SJCRH30 (cell line): ENCODE data around the gene UGT8. TPM values are rescaled to one million over a fixed set of nuclear protein-coding genes. Genes with fewer than 3 reads are reported as not detected.
A peak's percentile ranks its signal among the peaks of the same experiment; 100 is the strongest.
"Not testable (repeated sequence)": the region's sequence is repeated elsewhere in the genome, so short reads cannot be mapped to it uniquely, and the experiment has no call there.

Experiments used
- DNase-seq, 2 experiments: peaks; one replicate each; pipeline ENCODE4 v3.0.0-alpha.2; 2015 to 2020
- H3K27ac ChIP-seq: fragments of 250-450 bp; sonication (Bioruptor Pico); 2 replicates; pipeline ENCODE4 v1.5.1; 2020; ENCODE audit warnings: mild to moderate bottlenecking, moderate library complexity
- H3K27me3 ChIP-seq: fragments of 250-450 bp; sonication (Bioruptor Pico); 2 replicates; pipeline ENCODE4 v1.5.1; 2020; ENCODE audit warnings: mild to moderate bottlenecking, moderate library complexity
- H3K36me3 ChIP-seq: fragments of 250-450 bp; sonication (Bioruptor Pico); 2 replicates; pipeline ENCODE4 v1.5.1; 2020; ENCODE audit warnings: mild to moderate bottlenecking, moderate library complexity
- H3K4me1 ChIP-seq: fragments of 250-450 bp; sonication (Bioruptor Pico); 2 replicates; pipeline ENCODE4 v1.5.1; 2020; ENCODE audit warnings: mild to moderate bottlenecking, moderate library complexity
- H3K4me3 ChIP-seq: fragments of 250-450 bp; sonication (Bioruptor Pico); 2 replicates; pipeline ENCODE4 v1.5.1; 2020; ENCODE audit warnings: mild to moderate bottlenecking, moderate library complexity
- H3K9me3 ChIP-seq: fragments of 250-450 bp; sonication (Bioruptor Pico); replicated peaks from 2 replicates; pipeline ENCODE4 v1.5.1; 2020; ENCODE audit warnings: mild to moderate bottlenecking, moderate library complexity
- total RNA-seq: library from RNA; depleted of rRNA; stranded (reverse); fragments of >200 nt; shearing (Covaris generic); gene quantifications from 2 replicates; pipeline ENCODE4 v1.2.3, GENCODE V29; 2014; rRNA removed

Gene UGT8
- total RNA-seq: 26.3 and 27.6 TPM in 2 replicates

- no peaks in the 10 kb centered on the region for H3K27me3 ChIP-seq
- peak; percentile 89 for DNase-seq
These were observed at the start of gene UGT8 for GRCh38 chr4:114598191-114599121. TSS of gene UGT8 (plus strand) at chr4:114598807. CDS start at chr4:114622881, 24,074 bp downstream.

DNA sequence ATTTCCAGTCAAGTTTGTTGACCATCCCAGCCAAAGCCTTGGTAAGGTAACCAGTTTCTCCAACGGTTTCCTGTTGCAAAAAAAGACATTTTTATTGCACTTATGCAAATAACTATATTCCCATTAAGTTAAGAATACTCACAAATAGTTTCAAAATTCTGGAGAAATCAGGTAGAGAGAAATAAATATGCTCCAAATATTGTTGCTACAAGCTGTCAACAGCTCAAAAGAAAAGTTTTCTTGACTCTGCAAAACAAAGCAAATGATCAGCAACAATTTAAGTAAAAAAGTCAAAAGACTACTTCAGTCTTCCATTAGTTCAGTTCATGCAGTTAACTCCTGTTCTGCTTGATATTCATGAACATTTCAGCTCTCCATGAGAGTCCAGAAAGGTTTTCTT is 49.0 kb upstream of the UGT8 start:
- H3K9me3 ChIP-seq: peaks cover 4% of the 10 kb centered on the region; the same call in 1 of the 2 replicates
- H3K4me1 ChIP-seq: no peaks in the 10 kb centered on the region
- H3K27ac ChIP-seq: no peak overlapping the region
- no peak for DNase-seq
- no peaks in the 10 kb centered on the region for H3K36me3 ChIP-seq
- no peaks in the 10 kb centered on the region for H3K27me3 ChIP-seq
- H3K4me3 ChIP-seq: no peak overlapping the region

More at GRCh38 chr4:114598191-114599121, at the start of gene UGT8:
- H3K36me3 ChIP-seq: no peaks in the 10 kb centered on the region
- H3K9me3 ChIP-seq: no peaks in the 10 kb centered on the region
- peaks cover 6% of the 10 kb centered on the region; the same call in 1 of the 2 replicates for H3K4me1 ChIP-seq
- H3K4me3 ChIP-seq: peak within 1 kb of the TSS; percentile 74
- H3K27ac ChIP-seq: peak within 1 kb of the TSS; percentile 47

- Histone ChIP-seq H3K9me3 (peaks cover 15% of the 10 kb centered on the region), H3K36me3 (no peaks in the 10 kb centered on the region), H3K27me3 (no peaks in the 10 kb centered on the region), H3K4me3 (no peak overlapping the region), H3K27ac (no peak overlapping the region), H3K4me1 (peaks cover 4% of the 10 kb centered on the region; the same call in 1 of the 2 replicates)
- DNase-seq: peak in 1 of 2 experiments; percentile 34
These were observed 40.1 kb upstream of the UGT8 start for GRCh38 chr4:114558446-114559020.

- no peak for DNase-seq
- H3K9me3 ChIP-seq: peaks cover 15% of the 10 kb centered on the region
- H3K4me3 ChIP-seq: no peak overlapping the region
- H3K36me3 ChIP-seq: no peaks in the 10 kb centered on the region
- H3K4me1 ChIP-seq: peaks cover 6% of the 10 kb centered on the region; the same call in 1 of the 2 replicates
- no peak overlapping the region for H3K27ac ChIP-seq
- no peaks in the 10 kb centered on the region for H3K27me3 ChIP-seq
These were observed 37.0 kb upstream of the UGT8 start for GRCh38 chr4:114561590-114561989.

DNA sequence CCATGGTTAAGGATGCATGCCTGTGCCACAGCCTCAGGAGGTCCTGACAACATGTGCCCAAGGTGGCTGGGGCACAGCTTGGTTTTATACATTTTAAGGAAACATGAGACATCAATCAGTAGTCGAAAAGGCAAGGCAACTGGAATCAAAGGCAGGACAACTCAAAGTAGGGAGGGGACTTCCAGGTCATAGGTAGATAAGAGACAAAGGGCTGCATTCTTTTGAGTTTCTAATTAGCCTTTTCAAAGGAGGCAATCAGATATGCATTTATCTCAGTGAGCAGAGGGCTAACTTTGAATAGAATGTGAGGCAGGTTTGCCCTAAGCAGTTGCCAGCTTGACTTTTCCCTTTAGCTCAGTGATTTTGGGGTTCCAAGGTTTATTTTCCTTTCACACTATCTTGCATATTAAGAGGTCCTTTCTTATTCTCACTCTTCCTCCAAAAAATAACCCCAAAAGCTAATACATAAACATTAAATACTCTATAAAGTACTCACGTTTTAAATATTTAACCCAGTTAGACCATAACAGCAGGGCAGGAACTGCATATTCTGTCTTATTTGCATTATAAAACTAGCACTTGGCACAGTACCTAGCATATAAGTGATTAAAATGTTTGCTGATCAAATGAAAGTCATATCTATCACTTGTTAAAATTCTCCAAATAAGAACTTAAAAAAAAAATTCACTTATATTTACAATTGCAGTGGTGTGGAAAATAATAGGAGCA is 36.3 kb upstream of the UGT8 start:
- Histone ChIP-seq H3K9me3 (peaks cover 11% of the 10 kb centered on the region), H3K27ac (no peak overlapping the region), H3K27me3 (no peaks in the 10 kb centered on the region), H3K4me3 (no peak overlapping the region), H3K36me3 (no peaks in the 10 kb centered on the region), H3K4me1 (peaks cover 6% of the 10 kb centered on the region; the same call in 1 of the 2 replicates)
- no peak for DNase-seq

- Histone ChIP-seq H3K4me3 (no peak overlapping the region), H3K27me3 (no peaks in the 10 kb centered on the region), H3K9me3 (peaks cover 6% of the 10 kb centered on the region), H3K27ac (no peak overlapping the region), H3K36me3 (no peaks in the 10 kb centered on the region), H3K4me1 (peaks cover 6% of the 10 kb centered on the region; the same call in 1 of the 2 replicates)
- DNase-seq: peak; percentile 8 to 9
These were observed 34.9 kb upstream of the UGT8 start for GRCh38 chr4:114563536-114564315.

DNA sequence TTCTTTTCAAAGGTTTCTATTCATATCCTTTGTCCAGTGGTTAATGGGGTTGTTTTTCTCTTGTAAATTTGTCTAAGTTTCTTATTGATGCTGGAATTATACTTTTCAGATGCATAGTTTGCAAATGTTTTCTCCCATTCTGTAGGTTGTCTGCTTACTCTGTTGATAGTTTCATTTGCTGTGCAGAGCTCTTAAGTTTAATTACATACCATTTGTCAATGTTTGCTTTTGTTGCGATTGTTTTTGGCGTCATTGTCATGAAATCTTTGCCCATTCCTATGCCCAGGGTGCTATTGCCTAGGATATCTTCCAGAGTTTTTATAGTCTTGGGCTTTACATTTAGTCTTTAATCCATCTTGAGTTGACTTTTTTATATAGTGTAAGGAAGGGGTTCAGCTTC is 21.2 kb upstream of the UGT8 start:
- no peaks in the 10 kb centered on the region for H3K27me3 ChIP-seq
- H3K4me1 ChIP-seq: no peaks in the 10 kb centered on the region
- no peaks in the 10 kb centered on the region for H3K36me3 ChIP-seq
- no peak for DNase-seq
- peaks cover 3% of the 10 kb centered on the region; the same call in 1 of the 2 replicates for H3K9me3 ChIP-seq
- H3K27ac ChIP-seq: no peak overlapping the region
- no peak overlapping the region for H3K4me3 ChIP-seq

DNA sequence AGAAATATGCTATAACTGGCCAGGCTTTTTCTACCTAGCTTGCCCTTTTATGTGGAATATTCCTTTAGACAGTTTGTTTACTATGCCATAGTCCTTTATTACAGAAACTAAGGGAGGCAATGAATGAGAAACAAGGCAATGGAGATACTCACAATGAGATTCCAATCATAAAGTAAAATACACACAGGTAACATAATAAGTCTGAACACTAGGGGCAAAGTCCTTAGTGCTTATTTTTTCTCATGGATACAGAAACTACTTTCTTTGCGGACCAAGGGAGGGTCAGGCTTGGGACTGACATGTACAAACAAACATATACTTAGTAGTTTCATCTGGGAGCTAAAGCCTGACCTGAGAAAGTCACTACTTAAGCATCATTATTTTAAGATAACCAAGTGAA is 16.0 kb upstream of the UGT8 start:
- Histone ChIP-seq H3K4me1 (peaks cover 4% of the 10 kb centered on the region; the same call in 1 of the 2 replicates), H3K27me3 (no peaks in the 10 kb centered on the region), H3K27ac (no peak overlapping the region), H3K36me3 (no peaks in the 10 kb centered on the region), H3K4me3 (no peak overlapping the region), H3K9me3 (0 out of 2 replicates have a peak, but pooled peaks cover 3% of the 10 kb centered on the region)
- no peak for DNase-seq

DNA sequence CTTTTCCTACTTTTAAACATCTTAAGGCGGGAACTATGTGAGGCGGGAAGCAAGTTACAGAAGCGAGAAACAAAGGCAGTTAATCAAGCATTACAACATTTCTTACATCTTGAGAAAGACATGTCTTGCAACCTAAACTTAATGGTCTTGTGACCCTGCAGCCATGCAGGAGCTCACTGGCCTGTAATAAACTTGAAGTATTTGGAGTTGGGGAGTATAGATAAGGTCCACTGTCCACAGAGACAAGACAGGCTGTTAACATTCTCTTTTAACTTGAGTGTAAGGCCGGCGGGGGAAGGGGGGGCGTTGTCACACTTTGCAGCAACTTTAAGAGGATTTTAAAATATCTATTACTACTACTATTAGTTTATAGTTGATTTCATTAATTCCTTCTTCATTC is 10.3 kb upstream of the UGT8 start:
- no peaks in the 10 kb centered on the region for H3K27me3 ChIP-seq
- no peak overlapping the region for H3K4me3 ChIP-seq
- H3K4me1 ChIP-seq: peaks cover 4% of the 10 kb centered on the region; the same call in 1 of the 2 replicates
- H3K9me3 ChIP-seq: no peaks in the 10 kb centered on the region
- H3K36me3 ChIP-seq: no peaks in the 10 kb centered on the region
- DNase-seq: no peak
- no peak overlapping the region for H3K27ac ChIP-seq

DNA sequence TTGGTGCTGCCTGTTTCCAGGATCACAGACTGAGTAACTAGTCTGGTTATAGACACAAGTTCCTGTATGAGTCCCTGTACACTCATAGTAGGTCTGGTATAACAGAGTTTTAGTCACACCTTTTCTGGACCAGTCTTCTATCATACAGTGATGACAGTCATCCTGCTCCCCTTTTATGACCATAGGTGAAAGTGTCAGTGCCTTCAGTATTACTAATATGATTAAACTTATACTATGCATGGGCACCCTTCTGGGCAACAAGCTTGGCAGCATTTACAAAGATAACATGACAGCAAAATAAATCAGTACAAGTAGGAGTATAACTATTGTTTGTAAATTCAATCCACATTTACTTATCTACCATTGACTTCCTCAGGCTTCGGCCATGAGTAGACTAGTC is 8.2 kb upstream of the UGT8 start:
- not testable (repeated sequence) for DNase-seq, H3K4me3 ChIP-seq, H3K36me3 ChIP-seq, H3K27me3 ChIP-seq, H3K27ac ChIP-seq, H3K9me3 ChIP-seq, H3K4me1 ChIP-seq

- no peak overlapping the region for H3K27ac ChIP-seq
- no peaks in the 10 kb centered on the region for H3K4me1 ChIP-seq
- H3K36me3 ChIP-seq: no peaks in the 10 kb centered on the region
- no peak overlapping the region for H3K4me3 ChIP-seq
- no peaks in the 10 kb centered on the region for H3K27me3 ChIP-seq
- no peaks in the 10 kb centered on the region for H3K9me3 ChIP-seq
- DNase-seq: no peak
These were observed 5.1 kb upstream of the UGT8 start for GRCh38 chr4:114593526-114593925.

GRCh38 chr4:114595207-114595606 is 3.4 kb upstream of the UGT8 start:
- no peaks in the 10 kb centered on the region for H3K4me1 ChIP-seq
- no peaks in the 10 kb centered on the region for H3K27me3 ChIP-seq
- no peaks in the 10 kb centered on the region for H3K9me3 ChIP-seq
- H3K36me3 ChIP-seq: no peaks in the 10 kb centered on the region
- H3K27ac ChIP-seq: no peak overlapping the region
- no peak overlapping the region for H3K4me3 ChIP-seq
- DNase-seq: no peak

GRCh38 chr4:114595921-114596320 is 2.7 kb upstream of the UGT8 start:
- no peaks in the 10 kb centered on the region for H3K36me3 ChIP-seq
- H3K27ac ChIP-seq: no peak overlapping the region
- no peak overlapping the region for H3K4me3 ChIP-seq
- H3K4me1 ChIP-seq: peaks cover 6% of the 10 kb centered on the region; the same call in 1 of the 2 replicates
- no peaks in the 10 kb centered on the region for H3K9me3 ChIP-seq
- no peaks in the 10 kb centered on the region for H3K27me3 ChIP-seq
- DNase-seq: no peak
